ENCODE data around the gene JMJD1C.

Gene JMJD1C

GRCh38 chr10:63385254-63385653 is 80.5 kb downstream of the JMJD1C start:
- Histone ChIP-seq H2AFZ (ENCODE audit: low read length) (no peak overlapping the region), H4K20me1 (ENCODE audit: insufficient read depth, low read length, poor library complexity, severe bottlenecking) (peaks cover 82% of the 10 kb centered on the region), H3K4me1 (ENCODE audit: insufficient read depth, low read length, poor library complexity, severe bottlenecking) (peaks cover 6% of the 10 kb centered on the region), H3K9ac (ENCODE audit: low read depth, low read length, poor library complexity, severe bottlenecking) (no peak overlapping the region), H3K9me2 (replicated peaks; ENCODE audit: low read depth, low read length) (no peaks in the 10 kb centered on the region), H3K27me3 (ENCODE audit: insufficient read depth, low read length, poor library complexity, severe bottlenecking) (no peaks in the 10 kb centered on the region), H3F3A (ENCODE audit: low read depth) (no peaks in the 10 kb centered on the region), H3K9me3 (ENCODE audit: insufficient read depth, low read depth, low read length) (no peaks in the 10 kb centered on the region), H3K36me3 (ENCODE audit: insufficient read depth, low read length) (peaks cover under 1% of the 10 kb centered on the region; the same call in 1 of the 2 replicates), H3K79me2 (ENCODE audit: insufficient read depth, low read length) (peaks cover 69% of the 10 kb centered on the region), H3K4me2 (ENCODE audit: low read depth, low read length, poor library complexity, severe bottlenecking) (no peak overlapping the region), H3K4me3 (ENCODE audit: low read length, poor library complexity, severe bottlenecking) (no peak overlapping the region)
- TF ChIP-seq EZH2phosphoT487 (IDR thresholded peaks at IDR 0.05; ENCODE audit: borderline replicate concordance): no peak
- TF ChIP-seq, protein P1, sequence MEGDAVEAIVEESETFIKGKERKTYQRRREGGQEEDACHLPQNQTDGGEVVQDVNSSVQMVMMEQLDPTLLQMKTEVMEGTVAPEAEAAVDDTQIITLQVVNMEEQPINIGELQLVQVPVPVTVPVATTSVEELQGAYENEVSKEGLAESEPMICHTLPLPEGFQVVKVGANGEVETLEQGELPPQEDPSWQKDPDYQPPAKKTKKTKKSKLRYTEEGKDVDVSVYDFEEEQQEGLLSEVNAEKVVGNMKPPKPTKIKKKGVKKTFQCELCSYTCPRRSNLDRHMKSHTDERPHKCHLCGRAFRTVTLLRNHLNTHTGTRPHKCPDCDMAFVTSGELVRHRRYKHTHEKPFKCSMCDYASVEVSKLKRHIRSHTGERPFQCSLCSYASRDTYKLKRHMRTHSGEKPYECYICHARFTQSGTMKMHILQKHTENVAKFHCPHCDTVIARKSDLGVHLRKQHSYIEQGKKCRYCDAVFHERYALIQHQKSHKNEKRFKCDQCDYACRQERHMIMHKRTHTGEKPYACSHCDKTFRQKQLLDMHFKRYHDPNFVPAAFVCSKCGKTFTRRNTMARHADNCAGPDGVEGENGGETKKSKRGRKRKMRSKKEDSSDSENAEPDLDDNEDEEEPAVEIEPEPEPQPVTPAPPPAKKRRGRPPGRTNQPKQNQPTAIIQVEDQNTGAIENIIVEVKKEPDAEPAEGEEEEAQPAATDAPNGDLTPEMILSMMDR (conservative IDR thresholded peaks at IDR 0.05; ENCODE audit: low read length): no peak

GRCh38 chr10:63384675-63385074 is 81.1 kb downstream of the JMJD1C start:
- Histone ChIP-seq H2AFZ (ENCODE audit: low read length) (no peak overlapping the region), H3K4me3 (ENCODE audit: low read length, poor library complexity, severe bottlenecking) (no peak overlapping the region), H3K9me3 (ENCODE audit: insufficient read depth, low read depth, low read length) (no peaks in the 10 kb centered on the region), H3K4me1 (ENCODE audit: insufficient read depth, low read length, poor library complexity, severe bottlenecking) (peaks cover 6% of the 10 kb centered on the region), H3K9ac (ENCODE audit: low read depth, low read length, poor library complexity, severe bottlenecking) (no peak overlapping the region), H3K4me2 (ENCODE audit: low read depth, low read length, poor library complexity, severe bottlenecking) (no peak overlapping the region), H3K9me2 (replicated peaks; ENCODE audit: low read depth, low read length) (no peaks in the 10 kb centered on the region), H3K79me2 (ENCODE audit: insufficient read depth, low read length) (peaks cover 64% of the 10 kb centered on the region), H3F3A (ENCODE audit: low read depth) (no peaks in the 10 kb centered on the region), H4K20me1 (ENCODE audit: insufficient read depth, low read length, poor library complexity, severe bottlenecking) (peaks cover 76% of the 10 kb centered on the region), H3K27me3 (ENCODE audit: insufficient read depth, low read length, poor library complexity, severe bottlenecking) (no peaks in the 10 kb centered on the region), H3K36me3 (ENCODE audit: insufficient read depth, low read length) (peaks cover 3% of the 10 kb centered on the region; the same call in 1 of the 2 replicates)
- TF ChIP-seq EZH2phosphoT487 (IDR thresholded peaks at IDR 0.05; ENCODE audit: borderline replicate concordance): no peak
- TF ChIP-seq, protein P1 (conservative IDR thresholded peaks at IDR 0.05; ENCODE audit: low read length): no peak

GRCh38 chr10:63384001-63384400 is 81.8 kb downstream of the JMJD1C start:
- H3K36me3 ChIP-seq (ENCODE audit: insufficient read depth, low read length): peaks cover 3% of the 10 kb centered on the region; the same call in 1 of the 2 replicates
- no peaks in the 10 kb centered on the region for H3K27me3 ChIP-seq (ENCODE audit: insufficient read depth, low read length, poor library complexity, severe bottlenecking)
- TF ChIP-seq, protein P1 (conservative IDR thresholded peaks at IDR 0.05; ENCODE audit: low read length): no peak
- no peak for TF ChIP-seq EZH2phosphoT487 (IDR thresholded peaks at IDR 0.05; ENCODE audit: borderline replicate concordance)
- peaks cover 70% of the 10 kb centered on the region for H4K20me1 ChIP-seq (ENCODE audit: insufficient read depth, low read length, poor library complexity, severe bottlenecking)
- peaks cover 6% of the 10 kb centered on the region for H3K4me1 ChIP-seq (ENCODE audit: insufficient read depth, low read length, poor library complexity, severe bottlenecking)
- peaks cover 3% of the 10 kb centered on the region; the same call in 1 of the 2 replicates for H3F3A ChIP-seq (ENCODE audit: low read depth)
- H3K4me2 ChIP-seq (ENCODE audit: low read depth, low read length, poor library complexity, severe bottlenecking): no peak overlapping the region
- H2AFZ ChIP-seq (ENCODE audit: low read length): no peak overlapping the region
- no peaks in the 10 kb centered on the region for H3K9me2 ChIP-seq (replicated peaks; ENCODE audit: low read depth, low read length)
- peaks cover 59% of the 10 kb centered on the region for H3K79me2 ChIP-seq (ENCODE audit: insufficient read depth, low read length)
- no peaks in the 10 kb centered on the region for H3K9me3 ChIP-seq (ENCODE audit: insufficient read depth, low read depth, low read length)
- H3K9ac ChIP-seq (ENCODE audit: low read depth, low read length, poor library complexity, severe bottlenecking): no peak overlapping the region
- H3K4me3 ChIP-seq (ENCODE audit: low read length, poor library complexity, severe bottlenecking): no peak overlapping the region

Measured in Loucy (cell line).